Liver (tissue), 9 donors: ENCODE measurements around the gene SFXN3. TPM values are rescaled to one million over a fixed set of nuclear protein-coding genes. Genes with fewer than 3 reads are reported as not detected.

ENCODE experiments used
- DNase-seq: peaks from one replicate; pipeline ENCODE4 v3.0.0-alpha.2; 2017; ENCODE audit warnings: low spot score
- H3K27ac ChIP-seq, 2 donors: one replicate each; pipeline ENCODE4 v1.7.0; 2013; ENCODE audit warnings: inconsistent platforms in 2 of 2, low read length in 2 of 2, control low read depth in 1 of 2, low read depth in 1 of 2, mild to moderate bottlenecking in 1 of 2
- H3K27me3 ChIP-seq, 4 donors: one replicate each; pipeline versions ENCODE4 v1.6.1 to v1.7.0; 2013; ENCODE audit warnings: low read length in 3 of 4, inconsistent platforms in 1 of 4, mild to moderate bottlenecking in 1 of 4, moderate library complexity in 1 of 4; ENCODE audit not compliant: control insufficient read depth in 4 of 4, insufficient read depth in 4 of 4
- H3K36me3 ChIP-seq, 4 donors: one replicate each; pipeline versions ENCODE4 v1.6.1 to v1.7.0; 2013; ENCODE audit warnings: low read length in 3 of 4, mild to moderate bottlenecking in 3 of 4, low read depth in 1 of 4, moderate library complexity in 1 of 4; ENCODE audit not compliant: control insufficient read depth in 4 of 4, insufficient read depth in 3 of 4
- H3K4me1 ChIP-seq, 4 donors: one replicate each; pipeline versions ENCODE4 v1.6.1 to v1.7.0; 2013; ENCODE audit warnings: low read length in 3 of 4, mild to moderate bottlenecking in 3 of 4, moderate library complexity in 1 of 4; ENCODE audit not compliant: control insufficient read depth in 4 of 4, insufficient read depth in 4 of 4
- H3K4me3 ChIP-seq, 3 donors: one replicate each; pipeline versions ENCODE4 v1.6.1 to v1.7.0; 2013; ENCODE audit warnings: low read length in 3 of 3, control low read depth in 1 of 3, low read depth in 1 of 3, mild to moderate bottlenecking in 1 of 3
- H3K9ac ChIP-seq, 2 donors: one replicate each; pipeline ENCODE4 v1.7.0; 2013; ENCODE audit warnings: low read length in 2 of 2, mild to moderate bottlenecking in 2 of 2, moderate library complexity in 2 of 2, control low read depth in 1 of 2, low read depth in 1 of 2
- H3K9me3 ChIP-seq, 4 donors: one replicate each; pipeline versions ENCODE4 v1.6.1 to v1.7.0; 2013; ENCODE audit warnings: low read length in 3 of 4; ENCODE audit not compliant: control insufficient read depth in 4 of 4
- ATF3 ChIP-seq: IDR thresholded peaks from 2 replicates; pipeline ENCODE4 v1.6.1; 2016; ENCODE audit warnings: antibody characterized with exemption
- CTCF ChIP-seq: fragments of 150-350 bp; IDR thresholded peaks from 2 replicates; pipeline ENCODE4 v1.5.1; 2017; ENCODE audit warnings: improper control_type of control experiment, low read depth, low read length; ENCODE audit not compliant: missing input control
- EGR1 ChIP-seq, 2 donors: IDR thresholded peaks; 2 replicates each; pipeline ENCODE4 v1.6.1; 2016 to 2018; ENCODE audit warnings: antibody characterized with exemption in 2 of 2, low read depth in 2 of 2
- FOXA1 ChIP-seq: IDR thresholded peaks from 2 replicates; pipeline ENCODE4 v1.6.1; 2016; ENCODE audit warnings: antibody characterized with exemption
- GABPA ChIP-seq, 2 donors: IDR thresholded peaks in 1 of 2; conservative IDR thresholded peaks in 1 of 2; 2 replicates each; pipeline ENCODE4 v1.6.1; 2016; ENCODE audit warnings: antibody characterized with exemption in 2 of 2, mild to moderate bottlenecking in 1 of 2, moderate library complexity in 1 of 2
- HNF4A ChIP-seq, 2 donors: conservative IDR thresholded peaks; 2 replicates each; pipeline ENCODE4 v1.6.1; 2016; ENCODE audit warnings: antibody characterized with exemption in 2 of 2, mild to moderate bottlenecking in 2 of 2
- HNF4G ChIP-seq: IDR thresholded peaks from 2 replicates; pipeline ENCODE4 v1.6.1; 2016; ENCODE audit warnings: antibody characterized with exemption
- MAX ChIP-seq: IDR thresholded peaks from 2 replicates; pipeline ENCODE4 v1.6.1; 2016; ENCODE audit warnings: antibody characterized with exemption
- NR2F2 ChIP-seq: IDR thresholded peaks from 2 replicates; pipeline ENCODE4 v1.6.1; 2016; ENCODE audit warnings: antibody characterized with exemption
- RXRA ChIP-seq, 2 donors: IDR thresholded peaks; 2 replicates each; pipeline ENCODE4 v1.6.1; 2017 to 2018; ENCODE audit warnings: antibody characterized with exemption in 2 of 2, mild to moderate bottlenecking in 1 of 2
- SP1 ChIP-seq: IDR thresholded peaks from 2 replicates; pipeline ENCODE4 v1.6.1; 2018; ENCODE audit warnings: antibody characterized with exemption, mild to moderate bottlenecking
- YY1 ChIP-seq: IDR thresholded peaks from 2 replicates; pipeline ENCODE4 v1.6.1; 2016; ENCODE audit warnings: antibody characterized with exemption, mild to moderate bottlenecking
- WGBS: extraction: QIAGEN DNeasy Blood & Tissue Kit; methylation state at CpG from one replicate; pipeline ENCODE4 v1.1.7; 2013; 5-methylcytosine and 5-hydroxymethylcytosine counted together
- polyA plus RNA-seq, 2 donors: library from polyadenylated mRNA; stranded (reverse) in 1 of 2; unstranded in 1 of 2; fragments of 200-250 nt in 1 of 2; fragments of >200 nt in 1 of 2; fragmentation: Nextera tagmentation in 1 of 2; extraction: Ambion mirVana in 1 of 2; gene quantifications; one replicate each; pipeline versions ENCODE4 v1.2.1 to v1.2.3, GENCODE V29; 2013 to 2015
- total RNA-seq, 2 donors: library from RNA; depleted of rRNA; stranded (reverse); fragments of >200 nt; gene quantifications; one replicate each; pipeline ENCODE4 v1.2.3, GENCODE V29; 2014
- donor health status: healthy.
- donor health status: healthy.
- donor health status: healthy.
- donor health status: healthy.
- donor health status: healthy.

Gene SFXN3
- total and polyA plus RNA-seq, 4 donors: 1.7 to 11.1 (median 6.3) TPM

GRCh38 chr10:101089520-101090299 is 58.7 kb downstream of the SFXN3 start:
- no peak overlapping the region for H3K9ac ChIP-seq
- no peak for DNase-seq
- no peak overlapping the region for H3K27ac ChIP-seq
- 80% methylated on average over 11 of the region's 11 CpGs for WGBS
- no peak overlapping the region for H3K4me3 ChIP-seq
- no peaks in the 10 kb centered on the region for H3K9me3 ChIP-seq
- no peaks in the 10 kb centered on the region for H3K4me1 ChIP-seq
- TF ChIP-seq RXRA (IDR thresholded peaks at IDR 0.05) (no peak), FOXA1 (no peak), HNF4A (conservative IDR thresholded peaks at IDR 0.05) (no peak), GABPA (IDR thresholded peaks at IDR 0.05 in 1 of 2, conservative IDR thresholded peaks at IDR 0.05 in 1 of 2) (no peak), EGR1 (IDR thresholded peaks at IDR 0.05; ENCODE audit: low read depth in 2 of 2) (no peak)
- peaks cover 0 to 8% (median 2%) of the 10 kb centered on the region in 4 donors for H3K27me3 ChIP-seq
- H3K36me3 ChIP-seq: no peaks in the 10 kb centered on the region

GRCh38 chr10:101090597-101090996 is 59.6 kb downstream of the SFXN3 start:
- Histone ChIP-seq H3K4me1 (no peaks in the 10 kb centered on the region), H3K27ac (no peak overlapping the region), H3K9ac (no peak overlapping the region), H3K4me3 (no peak overlapping the region), H3K36me3 (no peaks in the 10 kb centered on the region), H3K27me3 (peaks cover 0 to 8% (median 2%) of the 10 kb centered on the region in 4 donors), H3K9me3 (no peaks in the 10 kb centered on the region)
- no peak for DNase-seq
- no peak for TF ChIP-seq NR2F2
- TF ChIP-seq GABPA (IDR thresholded peaks at IDR 0.05 in 1 of 2, conservative IDR thresholded peaks at IDR 0.05 in 1 of 2): no peak
- TF ChIP-seq YY1: no peak
- TF ChIP-seq EGR1 (IDR thresholded peaks at IDR 0.05; ENCODE audit: low read depth in 2 of 2): no peak
- TF ChIP-seq ATF3: no peak
- no peak for TF ChIP-seq FOXA1
- no peak for TF ChIP-seq HNF4G
- TF ChIP-seq CTCF: no peak
- TF ChIP-seq MAX: no peak
- no peak for TF ChIP-seq SP1
- no peak for TF ChIP-seq HNF4A (conservative IDR thresholded peaks at IDR 0.05)
- WGBS: 92% methylated on average over 5 of the region's 5 CpGs

Other genes starting within 250 kb of the SFXN3 start
- gene SLF2, start 118.3 kb upstream of the SFXN3 start, total RNA-seq: 10 to 100 TPM; 17.6 to 18.8 TPM
- gene SLF2, start 118.3 kb upstream of the SFXN3 start, polyA plus RNA-seq: 1 to 10 TPM; 4.0 to 6.6 TPM
- 10 to 100 TPM; 13.9 to 20.7 TPM for gene SEMA4G, start 61.7 kb upstream of the SFXN3 start, total RNA-seq
- gene SEMA4G, start 61.7 kb upstream of the SFXN3 start, polyA plus RNA-seq: 10 to 100 TPM; 39.7 to 56.0 TPM
- 10 to 100 TPM; 30.5 to 53.3 TPM for gene MRPL43, start 43.7 kb upstream of the SFXN3 start, total RNA-seq
- gene MRPL43, start 43.7 kb upstream of the SFXN3 start, polyA plus RNA-seq: 10 to 100 TPM; 62.4 to 76.0 TPM
- gene TWNK, start 43.7 kb upstream of the SFXN3 start, total RNA-seq: 1 to 10 TPM; 4.1 to 4.8 TPM
- 1 to 10 TPM; 1.6 to 6.2 TPM for gene TWNK, start 43.7 kb upstream of the SFXN3 start, polyA plus RNA-seq
- gene LZTS2, start 31.4 kb upstream of the SFXN3 start, total RNA-seq: 10 to 100 TPM in 1 of 2 donors, 1 to 10 TPM in 1; 9.9 to 10.3 TPM
- gene LZTS2, start 31.4 kb upstream of the SFXN3 start, polyA plus RNA-seq: 1 to 10 TPM; 2.1 to 9.2 TPM
- under 1 TPM in 1 of 2 donors, not detected in 1; 0.09 TPM for gene PDZD7, start 105 bp upstream of the SFXN3 start, total RNA-seq
- under 1 TPM; 0.06 to 0.07 TPM for gene PDZD7, start 105 bp upstream of the SFXN3 start, polyA plus RNA-seq
- 1 to 10 TPM in 1 of 2 donors, under 1 TPM in 1; 0.92 to 1.2 TPM for gene KAZALD1, start 30.8 kb downstream of the SFXN3 start, total RNA-seq
- under 1 TPM; 0.21 to 0.50 TPM for gene KAZALD1, start 30.8 kb downstream of the SFXN3 start, polyA plus RNA-seq
- under 1 TPM; 0.33 to 0.79 TPM for gene TLX1, start 100.1 kb downstream of the SFXN3 start, total RNA-seq
- under 1 TPM; 0.06 to 0.28 TPM for gene TLX1, start 100.1 kb downstream of the SFXN3 start, polyA plus RNA-seq
- not detected for gene LBX1, start 198.2 kb downstream of the SFXN3 start, total RNA-seq
- not detected for gene LBX1, start 198.2 kb downstream of the SFXN3 start, polyA plus RNA-seq